ENCODE measurements around the gene FMO4.

The FMO4 gene

DNA sequence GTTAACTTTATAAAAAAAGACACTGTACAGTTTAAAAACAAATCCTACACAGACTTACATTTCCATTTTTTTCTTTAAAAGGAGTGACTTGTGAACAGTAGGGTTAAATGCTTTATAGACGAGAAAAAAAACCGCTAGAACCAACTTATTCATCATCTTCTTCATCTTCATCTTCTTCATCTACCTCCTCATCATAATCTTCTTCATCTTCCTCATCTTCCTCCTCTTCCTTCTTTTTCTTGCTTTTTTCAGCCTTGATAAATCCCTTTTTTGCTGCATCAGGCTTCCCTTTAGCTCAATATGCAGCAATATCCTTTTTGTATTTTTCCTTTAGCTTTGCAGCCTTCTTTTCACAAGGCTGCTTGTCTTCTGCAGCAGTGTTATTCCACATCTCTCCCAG is 43.2 kb upstream of the FMO4 start:
- Histone ChIP-seq H3K4me1 (ENCODE audit: insufficient read depth, poor library complexity, severe bottlenecking) (no peaks in the 10 kb centered on the region), H3K4me3 (ENCODE audit: severe bottlenecking) (no peak overlapping the region), H3K27me3 (ENCODE audit: insufficient read depth, poor library complexity, severe bottlenecking) (no peaks in the 10 kb centered on the region), H3K27ac (ENCODE audit: poor library complexity, severe bottlenecking) (no peak overlapping the region), H3K9me3 (ENCODE audit: severe bottlenecking) (no peaks in the 10 kb centered on the region), H3K36me3 (ENCODE audit: low read depth) (no peaks in the 10 kb centered on the region)
- TF ChIP-seq, protein P1, sequence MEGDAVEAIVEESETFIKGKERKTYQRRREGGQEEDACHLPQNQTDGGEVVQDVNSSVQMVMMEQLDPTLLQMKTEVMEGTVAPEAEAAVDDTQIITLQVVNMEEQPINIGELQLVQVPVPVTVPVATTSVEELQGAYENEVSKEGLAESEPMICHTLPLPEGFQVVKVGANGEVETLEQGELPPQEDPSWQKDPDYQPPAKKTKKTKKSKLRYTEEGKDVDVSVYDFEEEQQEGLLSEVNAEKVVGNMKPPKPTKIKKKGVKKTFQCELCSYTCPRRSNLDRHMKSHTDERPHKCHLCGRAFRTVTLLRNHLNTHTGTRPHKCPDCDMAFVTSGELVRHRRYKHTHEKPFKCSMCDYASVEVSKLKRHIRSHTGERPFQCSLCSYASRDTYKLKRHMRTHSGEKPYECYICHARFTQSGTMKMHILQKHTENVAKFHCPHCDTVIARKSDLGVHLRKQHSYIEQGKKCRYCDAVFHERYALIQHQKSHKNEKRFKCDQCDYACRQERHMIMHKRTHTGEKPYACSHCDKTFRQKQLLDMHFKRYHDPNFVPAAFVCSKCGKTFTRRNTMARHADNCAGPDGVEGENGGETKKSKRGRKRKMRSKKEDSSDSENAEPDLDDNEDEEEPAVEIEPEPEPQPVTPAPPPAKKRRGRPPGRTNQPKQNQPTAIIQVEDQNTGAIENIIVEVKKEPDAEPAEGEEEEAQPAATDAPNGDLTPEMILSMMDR (IDR thresholded peaks at IDR 0.05; ENCODE audit: poor library complexity, severe bottlenecking): no peak
- DNase-seq (ENCODE audit: low spot score): no peak
- no peak for ATAC-seq (ENCODE audit: low read depth)

DNA sequence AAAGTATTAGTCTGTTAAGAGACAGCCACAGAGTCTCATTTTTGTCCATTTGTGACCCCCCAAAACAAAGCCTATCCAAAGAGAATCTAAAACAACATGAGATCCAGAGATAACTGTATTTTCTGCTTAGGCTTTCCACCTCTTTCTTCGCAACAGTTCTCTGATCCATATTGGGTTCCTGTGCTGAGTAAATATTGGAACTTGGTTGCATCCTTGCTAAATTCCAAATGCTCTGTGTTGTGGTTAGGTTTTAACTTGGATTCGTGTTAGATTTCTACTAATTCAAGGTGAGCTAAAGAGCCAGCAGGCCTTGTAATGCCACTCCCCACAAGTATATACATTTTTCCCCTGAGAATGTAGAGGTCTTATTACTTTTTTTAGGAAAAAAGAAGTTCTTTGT is 36.4 kb upstream of the FMO4 start:
- no peak for DNase-seq (ENCODE audit: low spot score)
- TF ChIP-seq, protein P1 (IDR thresholded peaks at IDR 0.05; ENCODE audit: poor library complexity, severe bottlenecking): no peak
- Histone ChIP-seq H3K36me3 (ENCODE audit: low read depth) (no peaks in the 10 kb centered on the region), H3K27me3 (ENCODE audit: insufficient read depth, poor library complexity, severe bottlenecking) (no peaks in the 10 kb centered on the region), H3K9me3 (ENCODE audit: severe bottlenecking) (no peaks in the 10 kb centered on the region), H3K4me1 (ENCODE audit: insufficient read depth, poor library complexity, severe bottlenecking) (no peaks in the 10 kb centered on the region), H3K27ac (ENCODE audit: poor library complexity, severe bottlenecking) (no peak overlapping the region), H3K4me3 (ENCODE audit: severe bottlenecking) (no peak overlapping the region)
- ATAC-seq (ENCODE audit: low read depth): no peak

DNA sequence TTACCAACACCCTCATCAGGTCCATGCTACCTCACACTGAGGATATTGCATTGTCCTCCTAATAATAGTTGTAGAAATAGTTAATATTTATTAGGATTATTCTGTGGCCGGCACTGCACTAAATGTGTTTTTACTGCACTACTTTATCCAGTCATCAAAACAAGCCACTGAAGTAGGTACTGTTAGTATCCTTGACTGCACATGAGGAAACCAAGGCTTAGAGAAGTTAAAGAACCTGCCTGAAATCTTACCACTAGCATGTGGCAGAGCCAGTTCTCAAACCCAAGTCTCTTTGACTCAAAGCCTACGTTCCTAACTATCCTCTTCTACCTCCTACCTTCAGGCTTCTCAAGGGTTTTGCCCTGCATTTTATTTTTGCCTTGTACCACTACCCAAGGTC is 34.7 kb upstream of the FMO4 start:
- no peaks in the 10 kb centered on the region for H3K4me1 ChIP-seq (ENCODE audit: insufficient read depth, poor library complexity, severe bottlenecking)
- no peaks in the 10 kb centered on the region for H3K36me3 ChIP-seq (ENCODE audit: low read depth)
- H3K9me3 ChIP-seq (ENCODE audit: severe bottlenecking): no peaks in the 10 kb centered on the region
- no peak for DNase-seq (ENCODE audit: low spot score)
- no peak overlapping the region for H3K4me3 ChIP-seq (ENCODE audit: severe bottlenecking)
- no peaks in the 10 kb centered on the region for H3K27me3 ChIP-seq (ENCODE audit: insufficient read depth, poor library complexity, severe bottlenecking)
- no peak for ATAC-seq (ENCODE audit: low read depth)
- H3K27ac ChIP-seq (ENCODE audit: poor library complexity, severe bottlenecking): no peak overlapping the region
- TF ChIP-seq, protein P1 (IDR thresholded peaks at IDR 0.05; ENCODE audit: poor library complexity, severe bottlenecking): no peak

DNA sequence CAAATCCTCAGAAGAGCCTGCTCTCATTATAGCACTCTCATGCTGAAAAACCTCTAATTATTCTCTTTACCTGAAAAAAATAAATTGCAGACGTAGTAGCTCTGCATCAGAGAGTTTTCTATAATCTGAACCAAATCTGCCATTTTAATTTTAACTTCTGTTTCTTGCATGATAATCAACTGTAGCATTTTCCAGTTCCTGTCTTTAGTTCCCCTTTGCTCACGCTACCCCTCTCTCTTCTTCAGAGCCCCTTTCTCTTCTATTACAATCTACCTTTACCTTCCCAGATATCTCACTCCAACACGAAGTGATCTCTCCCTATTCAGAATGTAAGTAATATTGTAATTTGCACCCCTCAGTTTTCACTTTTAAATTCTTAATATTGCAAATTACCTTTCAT is 34.3 kb upstream of the FMO4 start:
- ATAC-seq (ENCODE audit: low read depth): no peak
- DNase-seq (ENCODE audit: low spot score): no peak
- H3K4me3 ChIP-seq (ENCODE audit: severe bottlenecking): no peak overlapping the region

DNA sequence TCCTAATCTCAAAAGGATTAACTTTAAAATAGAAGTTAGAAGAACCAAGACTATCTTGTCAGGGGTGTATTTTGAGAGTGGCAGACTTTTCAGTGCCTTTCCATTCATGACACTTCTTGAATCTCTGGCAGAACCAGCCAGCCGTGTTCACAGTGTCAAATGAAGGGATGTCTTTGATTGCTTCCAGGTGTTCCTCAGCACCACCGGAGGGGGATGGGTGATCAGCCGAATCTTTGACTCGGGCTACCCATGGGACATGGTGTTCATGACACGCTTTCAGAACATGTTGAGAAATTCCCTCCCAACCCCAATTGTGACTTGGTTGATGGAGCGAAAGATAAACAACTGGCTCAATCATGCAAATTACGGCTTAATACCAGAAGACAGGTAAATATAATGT is 33.4 kb upstream of the FMO4 start:
- Histone ChIP-seq H3K9me3 (ENCODE audit: severe bottlenecking) (no peaks in the 10 kb centered on the region), H3K36me3 (ENCODE audit: low read depth) (no peaks in the 10 kb centered on the region), H3K27me3 (ENCODE audit: insufficient read depth, poor library complexity, severe bottlenecking) (no peaks in the 10 kb centered on the region), H3K4me3 (ENCODE audit: severe bottlenecking) (no peak overlapping the region), H3K27ac (ENCODE audit: poor library complexity, severe bottlenecking) (no peak overlapping the region), H3K4me1 (ENCODE audit: insufficient read depth, poor library complexity, severe bottlenecking) (no peaks in the 10 kb centered on the region)
- no peak for ATAC-seq (ENCODE audit: low read depth)
- DNase-seq (ENCODE audit: low spot score): no peak
- TF ChIP-seq, protein P1 (IDR thresholded peaks at IDR 0.05; ENCODE audit: poor library complexity, severe bottlenecking): no peak

More for the DNA sequence above, 34.3 kb upstream of the FMO4 start:
- TF ChIP-seq, protein P1 (IDR thresholded peaks at IDR 0.05; ENCODE audit: poor library complexity, severe bottlenecking): no peak
- Histone ChIP-seq H3K4me1 (ENCODE audit: insufficient read depth, poor library complexity, severe bottlenecking) (no peaks in the 10 kb centered on the region), H3K36me3 (ENCODE audit: low read depth) (no peaks in the 10 kb centered on the region), H3K27ac (ENCODE audit: poor library complexity, severe bottlenecking) (no peak overlapping the region), H3K9me3 (ENCODE audit: severe bottlenecking) (no peaks in the 10 kb centered on the region), H3K27me3 (ENCODE audit: insufficient read depth, poor library complexity, severe bottlenecking) (no peaks in the 10 kb centered on the region)

Data from RWPE2 (cell line).